HepG2 (cell line): Measurements from ENCODE around the gene CYSRT1. TPM values are rescaled to one million over a fixed set of nuclear protein-coding genes. Genes with fewer than 3 reads are reported as not detected.

Experiments used
- AKAP8 ChIP-seq: sonication (generic); formaldehyde crosslinking; IDR thresholded peaks from 2 replicates; pipeline ENCODE4 v1.5.1; 2020; ENCODE audit warnings: mild to moderate bottlenecking, missing genetic modification reagents
- ARID5B ChIP-seq: IDR thresholded peaks from 2 replicates; pipeline ENCODE4 v1.4.0; 2020; ENCODE audit warnings: mild to moderate bottlenecking, missing genetic modification reagents
- RAD51 ChIP-seq: fragments of 450-650 bp; IDR thresholded peaks from 2 replicates; pipeline ENCODE4 v1.6.1; 2016; ENCODE audit warnings: borderline replicate concordance
- RARA ChIP-seq: IDR thresholded peaks from 2 replicates; pipeline ENCODE4 v1.6.1; 2016; ENCODE audit warnings: missing genetic modification reagents, missing compliant biosample characterization
- RXRB ChIP-seq: IDR thresholded peaks from 2 replicates; pipeline ENCODE4 v1.6.1; 2016; ENCODE audit warnings: borderline replicate concordance, missing genetic modification reagents, missing compliant biosample characterization
- SNAPC4 ChIP-seq: sonication (generic); formaldehyde crosslinking; IDR thresholded peaks from 2 replicates; pipeline ENCODE4 v1.4.0; 2020; ENCODE audit warnings: mild to moderate bottlenecking, missing genetic modification reagents
- TOE1 ChIP-seq: sonication (generic); formaldehyde crosslinking; IDR thresholded peaks from 2 replicates; pipeline ENCODE4 v1.4.0; 2020; ENCODE audit warnings: mild to moderate bottlenecking, missing genetic modification reagents
- TSC22D2 ChIP-seq: sonication (generic); formaldehyde crosslinking; IDR thresholded peaks from 2 replicates; pipeline ENCODE4 v1.5.1; 2020; ENCODE audit warnings: missing genetic modification reagents, mild to moderate bottlenecking, borderline replicate concordance
- ZNF232 ChIP-seq: sonication (generic); formaldehyde crosslinking; IDR thresholded peaks from 2 replicates; pipeline ENCODE4 v1.4.0; 2020; ENCODE audit warnings: missing genetic modification reagents, borderline replicate concordance
- ZNF343 ChIP-seq: sonication (generic); formaldehyde crosslinking; IDR thresholded peaks from 2 replicates; pipeline ENCODE4 v1.4.0; 2020; ENCODE audit warnings: mild to moderate bottlenecking, missing genetic modification reagents
- ZNF432 ChIP-seq: sonication (generic); formaldehyde crosslinking; IDR thresholded peaks from 2 replicates; pipeline ENCODE4 v1.5.0; 2020; ENCODE audit warnings: missing genetic modification reagents, mild to moderate bottlenecking, borderline replicate concordance
- ZNF446 ChIP-seq: sonication (generic); formaldehyde crosslinking; IDR thresholded peaks from 2 replicates; pipeline ENCODE4 v1.5.0; 2020; ENCODE audit warnings: mild to moderate bottlenecking, missing genetic modification reagents
- ZNF577 ChIP-seq: sonication (generic); formaldehyde crosslinking; IDR thresholded peaks from 2 replicates; pipeline ENCODE4 v1.4.0; 2020; ENCODE audit warnings: mild to moderate bottlenecking, low read depth, missing genetic modification reagents, borderline replicate concordance
- ZSCAN29 ChIP-seq: sonication (generic); formaldehyde crosslinking; conservative IDR thresholded peaks from 2 replicates; pipeline ENCODE4 v1.4.0; 2020; ENCODE audit warnings: mild to moderate bottlenecking, missing genetic modification reagents
- polyA plus RNA-seq, 8 experiments: library from polyadenylated mRNA; depleted of rRNA in 3 of 8; stranded (reverse) in 7 of 8; unstranded in 1 of 8; fragments of >200 nt; fragmentation: Illumina TruSeq in 4 of 8; extraction: Trizol in 4 of 8; gene quantifications; 2 replicates each; pipeline versions ENCODE4 v1.2.1 to v1.2.3, GENCODE V29; 2011 to 2016; ENCODE audit warnings: low read depth in 4 of 8, missing spikeins in 1 of 8, mixed read lengths in 1 of 8; ENCODE audit not compliant: insufficient read depth in 1 of 8
- total RNA-seq, 5 experiments: library from RNA; depleted of rRNA; stranded (reverse); fragments of >200 nt; fragmentation: Illumina TruSeq; extraction: Trizol; gene quantifications; 2 replicates each; pipeline ENCODE4 v1.2.3, GENCODE V29; 2016; ENCODE audit warnings: low read depth in 1 of 5
- TF ChIP-seq, protein P1 (sequence below): sonication (generic); formaldehyde crosslinking; IDR thresholded peaks from 2 replicates; pipeline ENCODE4 v1.5.0; 2020; ENCODE audit warnings: mild to moderate bottlenecking, missing genetic modification reagents
- TF ChIP-seq, protein P2 (sequence below): sonication (generic); formaldehyde crosslinking; IDR thresholded peaks from 2 replicates; pipeline ENCODE4 v1.8.0; 2022; ENCODE audit warnings: missing genetic modification reagents, mild to moderate bottlenecking, borderline replicate concordance

Gene CYSRT1
- total and polyA plus RNA-seq, 2 of the 13 experiments (the other 11 are each of a cell fraction or from before 2014, with no cell fraction given), result 1.5 to 2.1 TPM

- TF ChIP-seq SNAPC4 (no peak), RARA (peak; percentile 74), ZSCAN29 (CRISPR knock-in tag) (peak; percentile 79), ZNF577 (CRISPR knock-in tag) (no peak), ARID5B (CRISPR knock-in tag) (peak; percentile 40; the same call in 1 of the 2 replicates), AKAP8 (CRISPR knock-in tag) (peak; percentile 100), ZNF232 (CRISPR knock-in tag) (peak; percentile 16; the same call in 1 of the 2 replicates), ZNF446 (CRISPR knock-in tag) (no peak), RAD51 (no peak), ZNF343 (no peak; the same call in 1 of the 2 replicates), TOE1 (CRISPR knock-in tag) (no peak), TSC22D2 (CRISPR knock-in tag) (no peak), RXRB (CRISPR knock-in tag) (peak; percentile 7; the same call in 1 of the 2 replicates), ZNF432 (CRISPR knock-in tag) (no peak)
- TF ChIP-seq, protein P1, sequence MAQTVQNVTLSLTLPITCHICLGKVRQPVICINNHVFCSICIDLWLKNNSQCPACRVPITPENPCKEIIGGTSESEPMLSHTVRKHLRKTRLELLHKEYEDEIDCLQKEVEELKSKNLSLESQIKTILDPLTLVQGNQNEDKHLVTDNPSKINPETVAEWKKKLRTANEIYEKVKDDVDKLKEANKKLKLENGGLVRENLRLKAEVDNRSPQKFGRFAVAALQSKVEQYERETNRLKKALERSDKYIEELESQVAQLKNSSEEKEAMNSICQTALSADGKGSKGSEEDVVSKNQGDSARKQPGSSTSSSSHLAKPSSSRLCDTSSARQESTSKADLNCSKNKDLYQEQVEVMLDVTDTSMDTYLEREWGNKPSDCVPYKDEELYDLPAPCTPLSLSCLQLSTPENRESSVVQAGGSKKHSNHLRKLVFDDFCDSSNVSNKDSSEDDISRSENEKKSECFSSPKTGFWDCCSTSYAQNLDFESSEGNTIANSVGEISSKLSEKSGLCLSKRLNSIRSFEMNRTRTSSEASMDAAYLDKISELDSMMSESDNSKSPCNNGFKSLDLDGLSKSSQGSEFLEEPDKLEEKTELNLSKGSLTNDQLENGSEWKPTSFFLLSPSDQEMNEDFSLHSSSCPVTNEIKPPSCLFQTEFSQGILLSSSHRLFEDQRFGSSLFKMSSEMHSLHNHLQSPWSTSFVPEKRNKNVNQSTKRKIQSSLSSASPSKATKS (CRISPR knock-in tag), result no peak
- TF ChIP-seq, protein P2, sequence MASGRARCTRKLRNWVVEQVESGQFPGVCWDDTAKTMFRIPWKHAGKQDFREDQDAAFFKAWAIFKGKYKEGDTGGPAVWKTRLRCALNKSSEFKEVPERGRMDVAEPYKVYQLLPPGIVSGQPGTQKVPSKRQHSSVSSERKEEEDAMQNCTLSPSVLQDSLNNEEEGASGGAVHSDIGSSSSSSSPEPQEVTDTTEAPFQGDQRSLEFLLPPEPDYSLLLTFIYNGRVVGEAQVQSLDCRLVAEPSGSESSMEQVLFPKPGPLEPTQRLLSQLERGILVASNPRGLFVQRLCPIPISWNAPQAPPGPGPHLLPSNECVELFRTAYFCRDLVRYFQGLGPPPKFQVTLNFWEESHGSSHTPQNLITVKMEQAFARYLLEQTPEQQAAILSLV (CRISPR knock-in tag), result peak; percentile 48; the same call in 1 of the 2 replicates
These were observed 5.1 kb downstream of the CYSRT1 start (continued) for GRCh38 chr9:137229903-137230704.
